Lower lobe of right lung (tissue), 2 donors: Measurements from ENCODE around the gene CFAP46. TPM values are rescaled to one million over a fixed set of nuclear protein-coding genes. Genes with fewer than 3 reads are reported as not detected.

Experiments used
- ATAC-seq, 2 donors: fragments of 200-7000 bp; cut with Tn5 transposase; one replicate each; pipeline ENCODE4 v1.9.1; 2020 to 2022; ENCODE audit warnings: mild to moderate bottlenecking in 2 of 2, moderate library complexity in 2 of 2
- DNase-seq: peaks from one replicate; pipeline ENCODE4 v3.0.0-alpha.2; 2020
- H3K27ac ChIP-seq: fragments of 200-600 bp; one replicate; pipeline ENCODE4 v1.8.0; 2022
- H3K27me3 ChIP-seq: fragments of 200-600 bp; one replicate; pipeline ENCODE4 v1.8.0; 2022; ENCODE audit warnings: low read depth
- H3K36me3 ChIP-seq: fragments of 200-600 bp; one replicate; pipeline ENCODE4 v1.8.0; 2022; ENCODE audit warnings: mild to moderate bottlenecking
- H3K4me1 ChIP-seq: fragments of 200-600 bp; one replicate; pipeline ENCODE4 v1.8.0; 2022
- H3K4me3 ChIP-seq: fragments of 200-600 bp; one replicate; pipeline ENCODE4 v1.8.0; 2022; ENCODE audit warnings: mild to moderate bottlenecking
- H3K9me3 ChIP-seq: fragments of 200-600 bp; one replicate; pipeline ENCODE4 v1.8.0; 2022
- intact Hi-C: fragments of 100-400 bp; cut with DNase I; formaldehyde crosslinking; loops from one replicate; pipeline ENCODE4 v1.11.0; 2022
- total RNA-seq: library from RNA; stranded (reverse); fragmentation: NEBNext Ultra II Directional; extraction: Animal tissue kit (Norgen Biotek cat#: 25700); gene quantifications from one replicate; pipeline ENCODE4 v1.2.1, GENCODE V29; 2021
- TF ChIP-seq, protein P1 (sequence below): fragments of 200-600 bp; IDR thresholded peaks from one replicate; pipeline ENCODE4 v1.8.0; 2022; ENCODE audit warnings: antibody characterized with exemption, mild to moderate bottlenecking
- donor health status: DM: no; HTN: yes; CAD: no; lungs with severe emphysema.

The CFAP46 gene
- total RNA-seq, 1 donor from 2014 or later = 9.0 TPM

DNA sequence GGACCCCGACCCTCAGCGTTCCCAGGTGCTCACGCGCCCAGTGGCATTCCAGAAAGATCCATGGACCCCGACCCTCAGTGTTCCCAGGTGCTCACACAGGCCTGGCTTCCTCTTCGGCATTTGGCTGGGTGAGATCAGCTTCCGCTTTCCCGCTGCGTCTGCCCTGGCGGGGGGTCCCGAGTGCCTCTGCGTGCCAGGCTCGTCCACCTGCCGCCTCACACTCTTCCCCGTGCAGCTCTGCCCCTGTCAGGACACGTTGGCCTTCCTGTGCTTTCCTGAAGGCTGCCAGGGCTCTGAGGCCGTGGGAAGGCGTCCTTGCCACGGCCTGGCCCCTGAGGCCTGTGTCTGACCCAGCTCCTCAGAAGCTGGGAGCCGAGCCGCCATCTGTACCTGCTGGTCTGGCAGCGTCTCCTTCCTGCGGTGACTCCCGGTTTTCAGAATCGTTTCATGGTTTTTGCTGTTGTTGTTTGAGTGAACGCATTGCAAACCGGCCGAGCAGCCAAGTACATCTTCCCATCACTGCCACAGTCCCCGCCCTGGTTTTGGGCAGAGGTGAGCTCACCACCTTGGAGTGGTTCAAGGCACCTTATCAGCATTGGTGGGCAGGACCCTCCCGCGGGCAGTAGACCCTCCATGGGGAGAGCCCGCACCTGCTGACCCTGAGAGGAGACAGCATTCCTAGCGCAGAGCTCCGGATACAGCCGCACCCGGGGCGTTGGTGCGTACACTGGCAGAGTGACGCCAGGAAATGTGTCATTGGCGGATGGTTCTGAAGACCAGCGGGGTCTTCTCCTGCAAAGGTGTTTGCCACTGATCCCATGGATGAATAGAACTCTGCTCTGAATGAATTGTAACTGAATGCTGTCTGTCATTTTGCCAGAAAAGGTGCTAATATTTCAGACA lies 173.8 kb downstream of the CFAP46 start:
- Histone ChIP-seq H3K4me1 (no peaks in the 10 kb centered on the region), H3K27ac (no peak overlapping the region), H3K36me3 (peaks cover 26% of the 10 kb centered on the region), H3K27me3 (no peaks in the 10 kb centered on the region), H3K4me3 (no peak overlapping the region), H3K9me3 (no peaks in the 10 kb centered on the region)
- intact Hi-C loops = no loop called here
- DNase-seq = no peak
- TF ChIP-seq, protein P1, sequence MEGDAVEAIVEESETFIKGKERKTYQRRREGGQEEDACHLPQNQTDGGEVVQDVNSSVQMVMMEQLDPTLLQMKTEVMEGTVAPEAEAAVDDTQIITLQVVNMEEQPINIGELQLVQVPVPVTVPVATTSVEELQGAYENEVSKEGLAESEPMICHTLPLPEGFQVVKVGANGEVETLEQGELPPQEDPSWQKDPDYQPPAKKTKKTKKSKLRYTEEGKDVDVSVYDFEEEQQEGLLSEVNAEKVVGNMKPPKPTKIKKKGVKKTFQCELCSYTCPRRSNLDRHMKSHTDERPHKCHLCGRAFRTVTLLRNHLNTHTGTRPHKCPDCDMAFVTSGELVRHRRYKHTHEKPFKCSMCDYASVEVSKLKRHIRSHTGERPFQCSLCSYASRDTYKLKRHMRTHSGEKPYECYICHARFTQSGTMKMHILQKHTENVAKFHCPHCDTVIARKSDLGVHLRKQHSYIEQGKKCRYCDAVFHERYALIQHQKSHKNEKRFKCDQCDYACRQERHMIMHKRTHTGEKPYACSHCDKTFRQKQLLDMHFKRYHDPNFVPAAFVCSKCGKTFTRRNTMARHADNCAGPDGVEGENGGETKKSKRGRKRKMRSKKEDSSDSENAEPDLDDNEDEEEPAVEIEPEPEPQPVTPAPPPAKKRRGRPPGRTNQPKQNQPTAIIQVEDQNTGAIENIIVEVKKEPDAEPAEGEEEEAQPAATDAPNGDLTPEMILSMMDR = no peak
- ATAC-seq = no peak

DNA sequence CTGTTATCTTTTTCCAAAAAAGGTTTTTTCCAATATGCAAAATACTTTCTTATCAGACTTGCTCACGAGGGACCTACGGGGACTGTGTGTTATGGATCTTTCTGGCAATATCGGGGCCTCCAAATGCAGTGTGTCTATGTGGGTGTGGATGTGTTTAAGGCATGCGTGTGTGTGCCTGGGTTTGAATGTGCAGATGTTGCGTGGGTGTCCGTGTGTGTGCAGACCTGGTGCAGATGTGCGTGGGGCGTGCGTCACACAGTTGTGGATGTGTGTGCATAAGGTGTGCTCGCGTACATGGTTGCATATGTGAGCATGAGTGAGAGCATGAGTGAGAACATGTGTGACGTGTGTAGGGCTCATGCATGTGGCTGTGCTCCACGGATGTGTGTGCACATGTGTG lies 176.1 kb downstream of the CFAP46 start:
- intact Hi-C loops = no loop called here
- Histone ChIP-seq H3K27me3 (no peaks in the 10 kb centered on the region), H3K9me3 (no peaks in the 10 kb centered on the region), H3K27ac (no peak overlapping the region), H3K4me3 (no peak overlapping the region), H3K36me3 (peaks cover 22% of the 10 kb centered on the region), H3K4me1 (no peaks in the 10 kb centered on the region)
- DNase-seq (no peak), ATAC-seq (no peak)
- TF ChIP-seq, protein P1 = no peak

DNA sequence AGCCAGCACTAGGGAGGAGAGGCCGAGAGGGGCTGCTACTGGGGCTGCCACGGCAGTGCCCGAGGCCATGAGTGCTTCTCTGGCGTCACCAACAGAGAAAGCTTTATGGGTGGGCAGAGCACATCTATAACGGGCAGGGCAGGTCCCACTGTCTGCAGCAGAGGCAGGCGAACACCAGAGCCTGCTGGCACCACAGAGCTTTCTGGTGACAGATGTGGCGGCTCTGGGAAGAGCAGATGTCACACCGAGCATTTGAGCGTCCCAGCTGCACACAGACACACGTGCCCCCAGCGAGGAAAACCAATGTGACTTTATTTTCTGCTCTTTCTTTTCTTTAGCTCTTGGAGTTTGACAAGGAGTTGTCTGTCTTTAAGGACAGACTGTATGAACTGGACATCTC lies 176.9 kb downstream of the CFAP46 start:
- no peaks in the 10 kb centered on the region for H3K27me3 ChIP-seq
- ATAC-seq (no peak), DNase-seq (no peak)
- no peaks in the 10 kb centered on the region for H3K9me3 ChIP-seq
- intact Hi-C loops = no loop called here
- H3K4me1 ChIP-seq = no peaks in the 10 kb centered on the region
- no peak overlapping the region for H3K4me3 ChIP-seq
- H3K36me3 ChIP-seq = peaks cover 22% of the 10 kb centered on the region
- TF ChIP-seq, protein P1 = no peak
- H3K27ac ChIP-seq = no peak overlapping the region

DNA sequence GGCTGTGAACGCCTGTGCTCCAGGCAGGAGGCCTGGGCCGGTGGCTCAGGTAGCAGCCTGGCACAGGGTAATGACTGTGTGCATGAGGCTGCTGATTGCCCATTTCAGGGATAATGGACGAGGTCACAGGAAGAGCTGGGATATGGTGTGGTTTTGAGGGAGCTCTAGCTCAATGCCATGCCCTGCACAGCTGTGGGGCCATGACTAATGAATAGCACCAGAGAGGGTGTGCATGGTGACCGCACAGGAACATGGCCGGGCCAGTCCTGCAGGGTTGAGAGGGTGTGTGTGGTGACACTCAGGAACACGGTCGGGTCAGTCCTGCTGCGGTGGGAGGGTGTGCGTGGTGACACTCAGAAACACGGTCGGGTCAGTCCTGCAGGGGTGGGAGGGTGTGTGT lies 178.3 kb downstream of the CFAP46 start:
- Histone ChIP-seq H3K27me3 (no peaks in the 10 kb centered on the region), H3K9me3 (no peaks in the 10 kb centered on the region), H3K36me3 (peaks cover 26% of the 10 kb centered on the region), H3K4me1 (no peaks in the 10 kb centered on the region), H3K27ac (no peak overlapping the region), H3K4me3 (no peak overlapping the region)
- TF ChIP-seq, protein P1 = no peak
- ATAC-seq (no peak), DNase-seq (no peak)
- intact Hi-C loops = no loop called here

DNA sequence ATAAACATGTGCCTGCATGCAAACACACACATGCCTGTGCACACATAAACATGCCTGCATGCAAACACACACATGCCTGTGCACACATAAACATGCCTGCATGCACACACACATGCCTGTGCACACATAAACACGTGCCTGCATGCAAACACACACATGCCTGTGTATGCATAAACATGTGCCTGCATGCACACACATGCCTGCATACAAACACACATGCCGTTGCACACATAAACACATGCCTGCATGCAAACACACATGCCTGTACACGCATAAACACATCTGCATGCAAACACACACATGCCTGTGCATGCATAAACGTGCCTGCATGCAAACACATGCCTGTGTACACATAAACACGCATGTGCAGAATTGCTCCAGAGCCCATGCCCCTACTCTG lies 178.8 kb downstream of the CFAP46 start:
- intact Hi-C loops = no loop called here
- H3K27me3 ChIP-seq = no peaks in the 10 kb centered on the region
- TF ChIP-seq, protein P1 = no peak
- ATAC-seq (no peak), DNase-seq (no peak)
- no peaks in the 10 kb centered on the region for H3K4me1 ChIP-seq
- H3K9me3 ChIP-seq = no peaks in the 10 kb centered on the region
- H3K4me3 ChIP-seq = no peak overlapping the region
- peaks cover 22% of the 10 kb centered on the region for H3K36me3 ChIP-seq
- no peak overlapping the region for H3K27ac ChIP-seq
